K562 (cell line): ENCODE measurements around the gene TSPAN18.

Experiments used
- CBX2 ChIP-seq: fragments of 200-600 bp; sonication (generic); IDR thresholded peaks from one replicate; pipeline ENCODE4 v1.6.1; 2012; ENCODE audit warnings: mild to moderate bottlenecking, low read length, inconsistent platforms; ENCODE audit not compliant: insufficient read depth, poor library complexity, severe bottlenecking
- CBX5 ChIP-seq: IDR thresholded peaks from 2 replicates; pipeline ENCODE4 v1.6.1; 2014; ENCODE audit warnings: low read depth, borderline replicate concordance
- ELF4 ChIP-seq: fragments of 450-650 bp; formaldehyde crosslinking; IDR thresholded peaks from 2 replicates; pipeline ENCODE4 v1.4.0; 2022; ENCODE audit warnings: missing genetic modification characterization
- LARP7 ChIP-seq: fragments of 450-650 bp; IDR thresholded peaks from 2 replicates; pipeline ENCODE4 v1.6.1; 2016
- SMARCA4 ChIP-seq: fragments of 450-650 bp; IDR thresholded peaks from 2 replicates; pipeline ENCODE4 v1.6.1; 2016
- SRSF1 ChIP-seq: fragments of 200-400 bp; formaldehyde crosslinking; IDR thresholded peaks from 2 replicates; pipeline ENCODE4 v1.6.1; 2017; ENCODE audit warnings: mild to moderate bottlenecking, low read depth, low read length, moderate library complexity
- YY1 ChIP-seq, 3 experiments: IDR thresholded peaks; 2 replicates each; pipeline ENCODE4 v1.6.1; 2011; ENCODE audit warnings: low read length in 2 of 3, mild to moderate bottlenecking in 2 of 3, moderate library complexity in 2 of 3, borderline replicate concordance in 1 of 3, control low read depth in 1 of 3, low read depth in 1 of 3; ENCODE audit not compliant: insufficient read depth in 3 of 3, insufficient replicate concordance in 2 of 3, control insufficient read depth in 1 of 3, insufficient read length in 1 of 3; ENCODE audit errors: extremely low read depth in 1 of 3
- TF ChIP-seq, protein P1 (sequence below): sonication (generic); formaldehyde crosslinking; IDR thresholded peaks from 2 replicates; pipeline ENCODE4 v1.8.0; 2022; ENCODE audit warnings: mild to moderate bottlenecking, missing genetic modification reagents
- TF ChIP-seq, protein P2 (sequence below), 2 experiments: fragments of 200-800 bp in 1 of 2; sonication (Bioruptor generic) in 1 of 2; sonication (generic) in 1 of 2; formaldehyde crosslinking in 1 of 2; IDR thresholded peaks in 1 of 2; conservative IDR thresholded peaks in 1 of 2; 2 replicates each; pipeline versions ENCODE4 v1.5.0 to v1.6.1; 2016 to 2020; ENCODE audit warnings: missing compliant biosample characterization in 1 of 2, missing genetic modification characterization in 1 of 2, missing genetic modification reagents in 1 of 2
- TF ChIP-seq, protein P3 (sequence below), 3 experiments: IDR thresholded peaks in 2 of 3; conservative IDR thresholded peaks in 1 of 3; 2 replicates each; pipeline ENCODE4 v1.5.1; 2011 to 2012; ENCODE audit warnings: low read length in 3 of 3, mild to moderate bottlenecking in 3 of 3, control low read depth in 2 of 3, improper control_type of control experiment in 1 of 3, inconsistent platforms in 1 of 3, low read depth in 1 of 3, mixed read lengths in 1 of 3, moderate library complexity in 1 of 3; ENCODE audit not compliant: insufficient read depth in 2 of 3

DNA sequence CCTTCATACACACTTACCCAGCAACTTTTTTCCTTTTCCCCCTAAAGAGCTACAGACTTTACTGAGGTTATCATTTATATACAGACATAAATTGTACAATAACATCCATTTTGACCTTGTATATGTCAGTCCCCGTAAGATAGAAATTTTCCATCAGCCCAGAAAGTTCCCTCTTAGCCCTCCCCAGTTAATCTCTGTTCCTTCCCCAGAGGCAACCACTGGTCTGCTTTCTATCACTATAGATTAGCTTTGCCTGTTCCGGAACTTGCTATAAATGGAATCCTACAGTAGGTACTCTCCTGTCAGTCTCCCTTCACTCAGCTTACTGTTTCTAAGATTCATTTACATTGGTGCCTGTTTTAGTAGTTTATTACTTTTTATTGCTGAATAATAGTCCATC, 54.9 kb downstream of the TSPAN18 start:
- TF ChIP-seq, protein P1, sequence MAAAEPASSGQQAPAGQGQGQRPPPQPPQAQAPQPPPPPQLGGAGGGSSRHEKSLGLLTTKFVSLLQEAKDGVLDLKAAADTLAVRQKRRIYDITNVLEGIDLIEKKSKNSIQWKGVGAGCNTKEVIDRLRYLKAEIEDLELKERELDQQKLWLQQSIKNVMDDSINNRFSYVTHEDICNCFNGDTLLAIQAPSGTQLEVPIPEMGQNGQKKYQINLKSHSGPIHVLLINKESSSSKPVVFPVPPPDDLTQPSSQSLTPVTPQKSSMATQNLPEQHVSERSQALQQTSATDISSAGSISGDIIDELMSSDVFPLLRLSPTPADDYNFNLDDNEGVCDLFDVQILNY: no peak
- TF ChIP-seq CBX5: no peak
- TF ChIP-seq YY1 (IDR thresholded peaks at IDR 0.05; ENCODE audit: borderline replicate concordance in 1 of 3, control insufficient read depth in 1 of 3, extremely low read depth in 1 of 3, insufficient read depth in 3 of 3, insufficient read length in 1 of 3, insufficient replicate concordance in 2 of 3, low read depth in 1 of 3, low read length in 2 of 3): no peak
- no peak for TF ChIP-seq LARP7
- TF ChIP-seq, protein P2, sequence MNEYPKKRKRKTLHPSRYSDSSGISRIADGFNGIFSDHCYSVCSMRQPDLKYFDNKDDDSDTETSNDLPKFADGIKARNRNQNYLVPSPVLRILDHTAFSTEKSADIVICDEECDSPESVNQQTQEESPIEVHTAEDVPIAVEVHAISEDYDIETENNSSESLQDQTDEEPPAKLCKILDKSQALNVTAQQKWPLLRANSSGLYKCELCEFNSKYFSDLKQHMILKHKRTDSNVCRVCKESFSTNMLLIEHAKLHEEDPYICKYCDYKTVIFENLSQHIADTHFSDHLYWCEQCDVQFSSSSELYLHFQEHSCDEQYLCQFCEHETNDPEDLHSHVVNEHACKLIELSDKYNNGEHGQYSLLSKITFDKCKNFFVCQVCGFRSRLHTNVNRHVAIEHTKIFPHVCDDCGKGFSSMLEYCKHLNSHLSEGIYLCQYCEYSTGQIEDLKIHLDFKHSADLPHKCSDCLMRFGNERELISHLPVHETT (CRISPR knock-in tag; conservative IDR thresholded peaks at IDR 0.05 in 1 of 2, IDR thresholded peaks at IDR 0.05 in 1 of 2): no peak
- no peak for TF ChIP-seq ELF4 (CRISPR knock-in tag)
- TF ChIP-seq, protein P3, sequence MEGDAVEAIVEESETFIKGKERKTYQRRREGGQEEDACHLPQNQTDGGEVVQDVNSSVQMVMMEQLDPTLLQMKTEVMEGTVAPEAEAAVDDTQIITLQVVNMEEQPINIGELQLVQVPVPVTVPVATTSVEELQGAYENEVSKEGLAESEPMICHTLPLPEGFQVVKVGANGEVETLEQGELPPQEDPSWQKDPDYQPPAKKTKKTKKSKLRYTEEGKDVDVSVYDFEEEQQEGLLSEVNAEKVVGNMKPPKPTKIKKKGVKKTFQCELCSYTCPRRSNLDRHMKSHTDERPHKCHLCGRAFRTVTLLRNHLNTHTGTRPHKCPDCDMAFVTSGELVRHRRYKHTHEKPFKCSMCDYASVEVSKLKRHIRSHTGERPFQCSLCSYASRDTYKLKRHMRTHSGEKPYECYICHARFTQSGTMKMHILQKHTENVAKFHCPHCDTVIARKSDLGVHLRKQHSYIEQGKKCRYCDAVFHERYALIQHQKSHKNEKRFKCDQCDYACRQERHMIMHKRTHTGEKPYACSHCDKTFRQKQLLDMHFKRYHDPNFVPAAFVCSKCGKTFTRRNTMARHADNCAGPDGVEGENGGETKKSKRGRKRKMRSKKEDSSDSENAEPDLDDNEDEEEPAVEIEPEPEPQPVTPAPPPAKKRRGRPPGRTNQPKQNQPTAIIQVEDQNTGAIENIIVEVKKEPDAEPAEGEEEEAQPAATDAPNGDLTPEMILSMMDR (IDR thresholded peaks at IDR 0.05 in 2 of 3, conservative IDR thresholded peaks at IDR 0.05 in 1 of 3; ENCODE audit: insufficient read depth in 2 of 3, low read depth in 1 of 3, low read length in 3 of 3): no peak
- no peak for TF ChIP-seq SRSF1
- no peak for TF ChIP-seq CBX2
- TF ChIP-seq SMARCA4: no peak
